Anterior cingulate cortex (tissue), 58 donors: Measurements from ENCODE around the gene DCP1B.
A peak's percentile ranks its signal among the peaks of the same experiment; 100 is the strongest.
"Not testable (repeated sequence)": the region's sequence is repeated elsewhere in the genome, so short reads cannot be mapped to it uniquely, and the experiment has no call there.

Experiments used
- DNase-seq, 58 donors: peaks; one replicate each; lab custom pipeline; 2025; lab: John Stamatoyannopoulos, UW

Gene DCP1B

GRCh38 chr12:1978078-1978862 is 26.0 kb downstream of the DCP1B start:
- no peak for DNase-seq

- DNase-seq, result no peak
These were observed 26.7 kb downstream of the DCP1B start for GRCh38 chr12:1977588-1977987.

GRCh38 chr12:1977109-1977508 is 27.1 kb downstream of the DCP1B start:
- no peak for DNase-seq

GRCh38 chr12:1974812-1975211 is 29.4 kb downstream of the DCP1B start:
- no peak for DNase-seq

GRCh38 chr12:1972856-1973317 is 31.4 kb downstream of the DCP1B start:
- DNase-seq, result peak in 30 of 58 donors; percentile 4 to 61 (median 19)

- no peak for DNase-seq
These were observed 32.0 kb downstream of the DCP1B start for GRCh38 chr12:1972260-1972659.

- DNase-seq, result no peak
These were observed 33.8 kb downstream of the DCP1B start for GRCh38 chr12:1970331-1970900.

- DNase-seq, result no peak
These were observed 37.6 kb downstream of the DCP1B start for GRCh38 chr12:1966561-1967226.

GRCh38 chr12:1965916-1966315 is 38.3 kb downstream of the DCP1B start:
- DNase-seq, result no peak

GRCh38 chr12:1962051-1963020 is 41.9 kb downstream of the DCP1B start:
- DNase-seq, result no peak

- DNase-seq, result no peak
These were observed 47.5 kb downstream of the DCP1B start for GRCh38 chr12:1956716-1957115.

GRCh38 chr12:1949771-1950470 is 54.3 kb downstream of the DCP1B start:
- DNase-seq, result peak in 3 of 58 donors; percentile 25 to 50 (median 30)

GRCh38 chr12:1948883-1949282 is 55.4 kb downstream of the DCP1B start:
- DNase-seq, result no peak

- no peak for DNase-seq
These were observed 57.2 kb downstream of the DCP1B start for GRCh38 chr12:1947081-1947480.

GRCh38 chr12:1946296-1946695 is 58.0 kb downstream of the DCP1B start:
- no peak for DNase-seq

GRCh38 chr12:1945502-1945901 is 58.8 kb downstream of the DCP1B start:
- DNase-seq, result not testable (repeated sequence)

GRCh38 chr12:1939801-1940607 is 64.3 kb downstream of the DCP1B start:
- peak; percentile 11 to 93 (median 76) for DNase-seq

- no peak for DNase-seq
These were observed 64.9 kb downstream of the DCP1B start for GRCh38 chr12:1939331-1939730.
